ENCODE measurements around the gene PLD5.

DNA sequence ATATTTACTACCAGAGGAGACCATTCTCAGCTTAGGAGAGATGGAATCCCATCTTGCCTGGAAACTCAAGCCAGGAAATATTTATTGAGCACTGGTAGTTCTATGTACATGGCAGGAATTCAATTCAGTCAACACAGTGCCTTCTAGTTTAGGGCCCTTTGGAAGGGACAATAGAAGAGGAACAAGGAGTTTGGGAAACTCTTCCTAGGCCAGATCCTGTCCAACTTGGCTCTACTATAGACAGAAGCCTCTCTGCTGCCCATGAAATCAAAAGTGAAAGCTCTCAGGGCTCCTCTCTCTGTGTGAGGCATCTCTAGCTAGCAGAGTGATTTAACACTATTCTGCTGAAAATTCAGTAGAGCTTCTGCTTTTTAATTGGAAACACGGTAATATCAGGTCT lies 281.0 kb downstream of the PLD5 start:
- TF ChIP-seq, protein P1, sequence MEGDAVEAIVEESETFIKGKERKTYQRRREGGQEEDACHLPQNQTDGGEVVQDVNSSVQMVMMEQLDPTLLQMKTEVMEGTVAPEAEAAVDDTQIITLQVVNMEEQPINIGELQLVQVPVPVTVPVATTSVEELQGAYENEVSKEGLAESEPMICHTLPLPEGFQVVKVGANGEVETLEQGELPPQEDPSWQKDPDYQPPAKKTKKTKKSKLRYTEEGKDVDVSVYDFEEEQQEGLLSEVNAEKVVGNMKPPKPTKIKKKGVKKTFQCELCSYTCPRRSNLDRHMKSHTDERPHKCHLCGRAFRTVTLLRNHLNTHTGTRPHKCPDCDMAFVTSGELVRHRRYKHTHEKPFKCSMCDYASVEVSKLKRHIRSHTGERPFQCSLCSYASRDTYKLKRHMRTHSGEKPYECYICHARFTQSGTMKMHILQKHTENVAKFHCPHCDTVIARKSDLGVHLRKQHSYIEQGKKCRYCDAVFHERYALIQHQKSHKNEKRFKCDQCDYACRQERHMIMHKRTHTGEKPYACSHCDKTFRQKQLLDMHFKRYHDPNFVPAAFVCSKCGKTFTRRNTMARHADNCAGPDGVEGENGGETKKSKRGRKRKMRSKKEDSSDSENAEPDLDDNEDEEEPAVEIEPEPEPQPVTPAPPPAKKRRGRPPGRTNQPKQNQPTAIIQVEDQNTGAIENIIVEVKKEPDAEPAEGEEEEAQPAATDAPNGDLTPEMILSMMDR (IDR thresholded peaks at IDR 0.05), result no peak
- no peak for TF ChIP-seq POLR2A (IDR thresholded peaks at IDR 0.05)
